A549 (cell line): Measurements from ENCODE around the gene CDK5R1. TPM values are rescaled to one million over a fixed set of nuclear protein-coding genes. Genes with fewer than 3 reads are reported as not detected.

Source experiments
- ATAC-seq, 2 experiments: fragments of 200-7000 bp in 1 of 2; fragments of >200 bp in 1 of 2; cut with Nextera tagmentation in 1 of 2; cut with Tn5 transposase in 1 of 2; 3 replicates each; pipeline versions ENCODE4 v1.8.0 to v1.9.1; 2018 to 2020; ENCODE audit warnings: mild to moderate bottlenecking in 1 of 2, moderate library complexity in 1 of 2
- CTCF ChIA-PET: fragments of 300-600 bp; sonication (Branson Sonifier 250); formaldehyde crosslinking; extraction: SDS; loops from one replicate; lab custom pipeline; 2021; ENCODE audit warnings: antibody characterized with exemption, inconsistent platforms; lab: Yijun Ruan, JAX
- POLR2A ChIA-PET: fragments of 350-600 bp; formaldehyde crosslinking; extraction: SDS; loops from one replicate; lab custom pipeline; 2021; ENCODE audit warnings: antibody characterized with exemption, inconsistent platforms; lab: Yijun Ruan, JAX
- DNase-seq, 2 experiments: peaks; one replicate each; pipeline versions ENCODE4 v3.0.0 to v3.0.0-alpha.2; 2011 to 2016; ENCODE audit warnings: low read depth in 1 of 2, low spot score in 1 of 2
- FAIRE-seq: peaks from 2 replicates; lab custom pipeline; 2011; peaks lifted over from hg19 to GRCh38; lab: Jason Lieb, UNC
- H3K27ac ChIP-seq, 2 experiments: fragments of >200 bp; sonication (Bioruptor Twin); formaldehyde crosslinking; 3 replicates each; pipeline ENCODE4 v1.5.1; 2016 to 2017
- H3K4me1 ChIP-seq: fragments of >200 bp; sonication (Bioruptor Twin); formaldehyde crosslinking; 3 replicates; pipeline ENCODE4 v1.6.1; 2016
- H3K4me2 ChIP-seq: fragments of >200 bp; sonication (Bioruptor Twin); formaldehyde crosslinking; 3 replicates; pipeline ENCODE4 v1.6.1; 2016
- H3K4me3 ChIP-seq: fragments of >200 bp; sonication (Bioruptor Twin); formaldehyde crosslinking; 3 replicates; pipeline ENCODE4 v1.5.1; 2016
- H3K9me3 ChIP-seq: fragments of >200 bp; sonication (Bioruptor Twin); formaldehyde crosslinking; 3 replicates; pipeline ENCODE4 v1.6.1; 2016
- BHLHE40 ChIP-seq: IDR thresholded peaks from 2 replicates; pipeline ENCODE4 v1.6.1; 2012; ENCODE audit warnings: low read depth, low read length, inconsistent platforms
- CBX8 ChIP-seq: fragments of 200-600 bp; sonication (generic); IDR thresholded peaks from 2 replicates; pipeline ENCODE4 v1.6.1; 2016
- CHD2 ChIP-seq: fragments of 150-350 bp; IDR thresholded peaks from 2 replicates; pipeline ENCODE4 v1.6.1; 2014; ENCODE audit warnings: low read length; ENCODE audit not compliant: partially characterized antibody
- CHD4 ChIP-seq: fragments of 200-600 bp; sonication (generic); IDR thresholded peaks from 2 replicates; pipeline ENCODE4 v1.6.1; 2016; ENCODE audit warnings: antibody characterized with exemption, mild to moderate bottlenecking, borderline replicate concordance
- EHF ChIP-seq: fragments of 250-450 bp; sonication (Bioruptor Pico); IDR thresholded peaks from 2 replicates; pipeline ENCODE4 v1.5.0; 2020; ENCODE audit warnings: mild to moderate bottlenecking
- EP300 ChIP-seq, 2 experiments: fragments of >200 bp; sonication (Bioruptor Twin); formaldehyde crosslinking; IDR thresholded peaks; 2 replicates in 1 of 2; 3 replicates in 1 of 2; pipeline ENCODE4 v1.6.1; 2016 to 2017
- ESRRA ChIP-seq: fragments of 150-350 bp; IDR thresholded peaks from 2 replicates; pipeline ENCODE4 v1.6.1; 2014; ENCODE audit warnings: mild to moderate bottlenecking, low read length, borderline replicate concordance
- FOSL2 ChIP-seq, 2 experiments: fragments of 450-650 bp in 1 of 2; fragments of >200 bp in 1 of 2; sonication (Bioruptor Twin) in 1 of 2; formaldehyde crosslinking; IDR thresholded peaks; 2 replicates each; pipeline versions ENCODE4 v1.5.0 to v1.6.1; 2016 to 2020; ENCODE audit warnings: mild to moderate bottlenecking in 1 of 2, moderate library complexity in 1 of 2
- HDAC2 ChIP-seq: fragments of 200-600 bp; sonication (generic); IDR thresholded peaks from 2 replicates; pipeline ENCODE4 v1.6.1; 2016
- HEYL ChIP-seq: fragments of 250-450 bp; sonication (Bioruptor Pico); IDR thresholded peaks from 2 replicates; pipeline ENCODE4 v1.8.0; 2021; ENCODE audit warnings: mild to moderate bottlenecking, moderate library complexity
- HOXA7 ChIP-seq: fragments of 250-450 bp; sonication (Bioruptor Pico); IDR thresholded peaks from 2 replicates; pipeline ENCODE4 v1.5.0; 2020; ENCODE audit warnings: mild to moderate bottlenecking, moderate library complexity
- HOXB13 ChIP-seq: fragments of 250-450 bp; sonication (Bioruptor Pico); IDR thresholded peaks from 2 replicates; pipeline ENCODE4 v1.5.0; 2020; ENCODE audit warnings: low read depth, mild to moderate bottlenecking, moderate library complexity
- NPAS2 ChIP-seq: fragments of 250-450 bp; sonication (Bioruptor Pico); IDR thresholded peaks from 2 replicates; pipeline ENCODE4 v1.8.0; 2022; ENCODE audit warnings: mild to moderate bottlenecking, moderate library complexity, borderline replicate concordance
- RAD21 ChIP-seq, 2 experiments: fragments of >200 bp in 1 of 2; sonication (Bioruptor Twin) in 1 of 2; formaldehyde crosslinking in 1 of 2; IDR thresholded peaks in 1 of 2; conservative IDR thresholded peaks in 1 of 2; 2 replicates in 1 of 2; 3 replicates in 1 of 2; pipeline ENCODE4 v1.6.1; 2012 to 2018; ENCODE audit warnings: inconsistent platforms in 1 of 2
- RFX5 ChIP-seq: fragments of 450-650 bp; IDR thresholded peaks from 2 replicates; pipeline ENCODE4 v1.7.1; 2014; ENCODE audit warnings: antibody characterized with exemption, mild to moderate bottlenecking, moderate library complexity
- SMC3 ChIP-seq: fragments of >200 bp; sonication (Bioruptor Twin); formaldehyde crosslinking; IDR thresholded peaks from 3 replicates; pipeline ENCODE4 v1.6.1; 2018; ENCODE audit warnings: inconsistent platforms
- SREBF2 ChIP-seq: fragments of 450-650 bp; IDR thresholded peaks from 2 replicates; pipeline ENCODE4 v1.6.1; 2014; ENCODE audit warnings: mild to moderate bottlenecking, moderate library complexity
- ZC3H11A ChIP-seq: fragments of 450-650 bp; IDR thresholded peaks from 2 replicates; pipeline ENCODE4 v1.6.1; 2014; ENCODE audit warnings: antibody characterized with exemption, mild to moderate bottlenecking
- ZSCAN20 ChIP-seq: fragments of 250-450 bp; sonication (Bioruptor Pico); IDR thresholded peaks from 2 replicates; pipeline ENCODE4 v1.8.0; 2022; ENCODE audit warnings: mild to moderate bottlenecking, moderate library complexity
- WGBS: methylation state at CpG from one replicate; pipeline ENCODE4 v1.1.6; 2017; ENCODE audit errors: missing lambda C conversion rate; 5-methylcytosine and 5-hydroxymethylcytosine counted together
- polyA plus RNA-seq, 4 experiments: library from polyadenylated mRNA; depleted of rRNA in 3 of 4; stranded (reverse); fragments of >200 nt; fragmentation: RNase III in 1 of 4; extraction: RNeasy Plus Mini Kit Qiagen cat#74134 plus additional on column Dnase treatment in 1 of 4; gene quantifications; 2 replicates in 3 of 4; 3 replicates in 1 of 4; pipeline ENCODE4 v1.2.3, GENCODE V29; 2011 to 2017
- TF ChIP-seq, protein P1 (sequence below): IDR thresholded peaks from 2 replicates; pipeline ENCODE4 v1.6.1; 2012
- TF ChIP-seq, protein P2 (sequence below): fragments of 150-350 bp; IDR thresholded peaks from 2 replicates; pipeline ENCODE4 v1.6.1; 2014; ENCODE audit warnings: low read depth, mild to moderate bottlenecking, low read length
- TF ChIP-seq, protein P3 (sequence below): fragments of 250-450 bp; sonication (Bioruptor Pico); IDR thresholded peaks from 2 replicates; pipeline ENCODE4 v1.5.0; 2021; ENCODE audit warnings: mild to moderate bottlenecking, moderate library complexity, borderline replicate concordance

CDK5R1 gene
- polyA plus RNA-seq, 2 of the 4 experiments (the other 2 are of a cell fraction): 0.93 to 2.8 TPM

DNA sequence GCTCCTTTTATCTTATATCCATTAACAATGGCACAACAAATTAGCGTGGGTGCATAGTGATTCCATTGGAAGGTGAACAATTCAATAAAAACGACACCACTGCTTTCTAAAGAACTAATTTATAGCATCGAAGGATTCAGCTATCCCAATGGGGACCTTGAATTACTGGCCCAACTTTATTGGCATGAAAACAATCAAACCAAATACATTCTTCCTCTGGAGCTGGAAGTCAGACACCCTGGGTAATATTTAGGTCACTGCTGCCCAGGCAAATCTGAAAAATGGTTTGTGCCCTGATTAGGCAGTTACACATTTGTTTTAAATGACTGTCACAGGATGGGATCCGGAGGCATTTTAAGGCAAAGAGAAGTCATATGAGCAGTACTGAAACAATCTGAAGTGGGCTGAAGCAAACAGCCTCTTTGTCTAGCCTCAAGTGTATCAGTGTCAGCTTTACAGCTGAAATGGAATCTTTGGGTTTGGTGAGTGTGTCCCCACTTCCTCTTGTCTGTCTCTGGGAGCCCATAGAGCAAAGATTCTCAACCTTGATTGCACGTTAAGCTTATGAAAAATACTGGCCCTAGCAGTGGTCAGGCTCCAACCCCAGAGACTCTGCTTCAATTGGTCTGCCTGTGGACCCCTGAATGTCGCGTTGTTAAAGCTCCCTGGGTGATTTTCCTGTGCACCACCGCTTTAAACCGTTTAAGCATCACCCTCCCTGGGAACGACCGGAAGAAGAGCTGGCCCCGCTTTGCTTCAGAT is 30.3 kb downstream of the CDK5R1 start:
- Histone ChIP-seq H3K4me3 (no peak overlapping the region), H3K4me1 (no peaks in the 10 kb centered on the region), H3K9me3 (no peaks in the 10 kb centered on the region), H3K27ac (no peak overlapping the region), H3K4me2 (no peak overlapping the region)
- FAIRE-seq (no peak), DNase-seq (no peak), ATAC-seq (no peak)
- CTCF ChIA-PET: interaction anchor here (0.5 to 1.5 kb wide), 3 partner anchors 9 to 170 kb away, joined by 4 read pairs; no protein-coding TSS in a partner anchor
- TF ChIP-seq EHF (CRISPR knock-in tag): no peak
- no peak for TF ChIP-seq HOXB13 (CRISPR knock-in tag)
- TF ChIP-seq RFX5: no peak
- TF ChIP-seq FOSL2 (IDR thresholded peaks at IDR 0.05): no peak
- no peak for TF ChIP-seq FOSL2 (CRISPR knock-in tag; IDR thresholded peaks at IDR 0.05)
- no peak for TF ChIP-seq ESRRA
- TF ChIP-seq, protein P1, sequence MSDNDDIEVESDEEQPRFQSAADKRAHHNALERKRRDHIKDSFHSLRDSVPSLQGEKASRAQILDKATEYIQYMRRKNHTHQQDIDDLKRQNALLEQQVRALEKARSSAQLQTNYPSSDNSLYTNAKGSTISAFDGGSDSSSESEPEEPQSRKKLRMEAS: no peak
- no peak for TF ChIP-seq CHD2
- TF ChIP-seq SMC3: no peak
- no peak for TF ChIP-seq HEYL (CRISPR knock-in tag)
- TF ChIP-seq, all 56 proteins: peak for 0
- POLR2A ChIA-PET: no interaction called here
- WGBS: 66% methylated on average over 12 of the region's 12 CpGs

DNA sequence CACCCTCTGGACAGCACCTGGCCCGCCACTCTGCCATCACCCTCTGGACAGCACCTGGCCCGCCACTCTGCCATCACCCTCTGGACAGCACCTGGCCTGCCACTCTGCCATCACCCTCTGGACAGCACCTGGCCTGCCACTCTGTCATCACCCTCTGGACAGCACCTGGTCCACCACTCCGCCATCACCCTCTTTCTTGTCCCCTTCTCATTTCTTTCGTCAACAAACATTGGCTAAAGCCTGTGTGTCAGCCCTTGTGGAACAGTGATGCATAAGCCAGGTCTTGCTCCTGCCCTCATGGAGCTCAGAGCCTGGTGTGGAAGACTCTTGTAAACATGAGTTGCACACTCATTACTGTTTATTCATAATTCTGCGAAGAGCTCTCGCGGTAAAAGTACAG is 31.2 kb downstream of the CDK5R1 start:
- H3K4me3 ChIP-seq: no peak overlapping the region
- no peak overlapping the region for H3K27ac ChIP-seq
- H3K4me2 ChIP-seq: no peak overlapping the region
- WGBS: 86% methylated on average over 7 of the region's 7 CpGs
- H3K9me3 ChIP-seq: no peaks in the 10 kb centered on the region
- ChIA-PET POLR2A (no interaction called here), CTCF (interaction anchor here (1.5 kb wide), 1 partner anchor 56 kb away, joined by 4 read pairs; no protein-coding TSS in a partner anchor)
- DNase-seq (no peak), ATAC-seq (no peak), FAIRE-seq (no peak)
- no peak for TF ChIP-seq CBX8
- no peak for TF ChIP-seq ZC3H11A
- TF ChIP-seq CHD4: no peak
- TF ChIP-seq RAD21 (conservative IDR thresholded peaks at IDR 0.05 in 1 of 2, IDR thresholded peaks at IDR 0.05 in 1 of 2): no peak
- no peak for TF ChIP-seq ZSCAN20 (CRISPR knock-in tag)
- TF ChIP-seq HOXB13 (CRISPR knock-in tag): no peak
- no peak for TF ChIP-seq ESRRA
- no peak for TF ChIP-seq HDAC2
- TF ChIP-seq, protein P2, sequence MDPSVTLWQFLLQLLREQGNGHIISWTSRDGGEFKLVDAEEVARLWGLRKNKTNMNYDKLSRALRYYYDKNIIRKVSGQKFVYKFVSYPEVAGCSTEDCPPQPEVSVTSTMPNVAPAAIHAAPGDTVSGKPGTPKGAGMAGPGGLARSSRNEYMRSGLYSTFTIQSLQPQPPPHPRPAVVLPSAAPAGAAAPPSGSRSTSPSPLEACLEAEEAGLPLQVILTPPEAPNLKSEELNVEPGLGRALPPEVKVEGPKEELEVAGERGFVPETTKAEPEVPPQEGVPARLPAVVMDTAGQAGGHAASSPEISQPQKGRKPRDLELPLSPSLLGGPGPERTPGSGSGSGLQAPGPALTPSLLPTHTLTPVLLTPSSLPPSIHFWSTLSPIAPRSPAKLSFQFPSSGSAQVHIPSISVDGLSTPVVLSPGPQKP: no peak
- TF ChIP-seq, protein P3, sequence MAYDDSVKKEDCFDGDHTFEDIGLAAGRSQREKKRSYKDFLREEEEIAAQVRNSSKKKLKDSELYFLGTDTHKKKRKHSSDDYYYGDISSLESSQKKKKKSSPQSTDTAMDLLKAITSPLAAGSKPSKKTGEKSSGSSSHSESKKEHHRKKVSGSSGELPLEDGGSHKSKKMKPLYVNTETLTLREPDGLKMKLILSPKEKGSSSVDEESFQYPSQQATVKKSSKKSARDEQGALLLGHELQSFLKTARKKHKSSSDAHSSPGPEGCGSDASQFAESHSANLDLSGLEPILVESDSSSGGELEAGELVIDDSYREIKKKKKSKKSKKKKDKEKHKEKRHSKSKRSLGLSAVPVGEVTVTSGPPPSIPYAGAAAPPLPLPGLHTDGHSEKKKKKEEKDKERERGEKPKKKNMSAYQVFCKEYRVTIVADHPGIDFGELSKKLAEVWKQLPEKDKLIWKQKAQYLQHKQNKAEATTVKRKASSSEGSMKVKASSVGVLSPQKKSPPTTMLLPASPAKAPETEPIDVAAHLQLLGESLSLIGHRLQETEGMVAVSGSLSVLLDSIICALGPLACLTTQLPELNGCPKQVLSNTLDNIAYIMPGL (CRISPR knock-in tag): no peak
- no peak for TF ChIP-seq RFX5
- TF ChIP-seq EP300 (IDR thresholded peaks at IDR 0.05): no peak
- TF ChIP-seq CHD2: no peak
- TF ChIP-seq NPAS2: no peak
- TF ChIP-seq, protein P1: no peak
- no peak for TF ChIP-seq SREBF2
- TF ChIP-seq BHLHE40: no peak
- no peak for TF ChIP-seq HOXA7 (CRISPR knock-in tag)
- H3K4me1 ChIP-seq: no peaks in the 10 kb centered on the region
